A673 (cell line): Measurements from ENCODE around the gene TTLL11.

Source experiments
- EZH2 ChIP-seq: fragments of 200-600 bp; sonication (generic); IDR thresholded peaks from 2 replicates; pipeline ENCODE4 v1.6.1; 2017; ENCODE audit warnings: borderline replicate concordance, low read depth, mild to moderate bottlenecking, mixed read lengths, antibody characterized with exemption, low read length; ENCODE audit not compliant: poor library complexity, severe bottlenecking
- TF ChIP-seq, protein P1 (sequence below): fragments of 300-800, 200-600 bp; sonication (generic); conservative IDR thresholded peaks from 2 replicates; pipeline ENCODE4 v1.5.1; 2017; ENCODE audit warnings: low read depth, mild to moderate bottlenecking, antibody characterized with exemption, low read length, moderate library complexity, mixed read lengths

DNA sequence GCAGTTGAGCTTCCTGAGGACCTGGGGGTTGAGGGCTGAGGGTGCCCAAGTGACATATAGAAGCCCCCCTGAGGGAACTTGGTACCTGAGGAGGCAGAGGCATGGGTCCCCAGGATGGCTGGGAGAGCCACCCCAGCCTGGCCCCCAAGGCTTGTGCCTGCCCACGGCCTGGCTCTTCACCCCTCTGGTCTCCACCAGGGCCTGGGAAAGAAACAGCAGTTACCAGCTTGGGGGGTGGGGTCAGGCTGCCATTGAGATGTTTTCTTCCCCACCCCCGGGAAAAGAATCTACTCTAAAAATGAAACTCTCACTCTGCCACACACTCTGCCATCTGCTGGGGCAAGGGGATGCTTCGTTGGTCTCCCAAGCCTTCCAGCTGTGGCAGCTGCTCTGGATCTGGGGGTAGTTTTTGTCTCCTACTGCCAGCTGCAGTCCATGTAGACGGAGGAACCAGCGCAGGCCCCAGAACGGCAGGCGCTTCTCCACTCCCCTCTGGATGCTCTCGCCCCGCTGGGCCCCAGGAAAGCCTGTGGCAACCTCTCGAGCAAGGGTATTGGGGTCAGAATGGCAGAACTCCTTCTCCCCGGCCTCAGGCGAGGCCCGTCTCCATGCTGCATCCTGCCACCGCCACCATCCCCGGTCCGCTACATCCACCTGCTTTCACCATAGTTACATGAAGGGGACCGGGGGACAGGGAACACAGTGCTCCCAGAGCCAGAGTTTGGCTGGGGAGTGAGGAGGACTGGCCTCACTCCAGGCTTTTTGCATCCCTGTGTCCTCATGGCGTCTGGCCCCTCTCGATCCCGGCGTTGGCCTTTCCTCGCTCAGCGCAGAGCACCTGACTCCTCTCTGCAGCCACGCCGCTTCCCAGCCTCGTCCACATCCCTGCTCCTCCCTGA lies 318.1 kb downstream of the TTLL11 start:
- TF ChIP-seq, protein P1, sequence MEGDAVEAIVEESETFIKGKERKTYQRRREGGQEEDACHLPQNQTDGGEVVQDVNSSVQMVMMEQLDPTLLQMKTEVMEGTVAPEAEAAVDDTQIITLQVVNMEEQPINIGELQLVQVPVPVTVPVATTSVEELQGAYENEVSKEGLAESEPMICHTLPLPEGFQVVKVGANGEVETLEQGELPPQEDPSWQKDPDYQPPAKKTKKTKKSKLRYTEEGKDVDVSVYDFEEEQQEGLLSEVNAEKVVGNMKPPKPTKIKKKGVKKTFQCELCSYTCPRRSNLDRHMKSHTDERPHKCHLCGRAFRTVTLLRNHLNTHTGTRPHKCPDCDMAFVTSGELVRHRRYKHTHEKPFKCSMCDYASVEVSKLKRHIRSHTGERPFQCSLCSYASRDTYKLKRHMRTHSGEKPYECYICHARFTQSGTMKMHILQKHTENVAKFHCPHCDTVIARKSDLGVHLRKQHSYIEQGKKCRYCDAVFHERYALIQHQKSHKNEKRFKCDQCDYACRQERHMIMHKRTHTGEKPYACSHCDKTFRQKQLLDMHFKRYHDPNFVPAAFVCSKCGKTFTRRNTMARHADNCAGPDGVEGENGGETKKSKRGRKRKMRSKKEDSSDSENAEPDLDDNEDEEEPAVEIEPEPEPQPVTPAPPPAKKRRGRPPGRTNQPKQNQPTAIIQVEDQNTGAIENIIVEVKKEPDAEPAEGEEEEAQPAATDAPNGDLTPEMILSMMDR = no peak
- no peak for TF ChIP-seq EZH2
